GM12873 (cell line): Measurements from ENCODE around the gene RXRG.

Experiments
- CTCF ChIP-seq: IDR thresholded peaks from 2 replicates; pipeline ENCODE4 v1.5.1; 2012; ENCODE audit warnings: low read depth, mild to moderate bottlenecking, moderate library complexity, low read length, control low read depth; ENCODE audit not compliant: insufficient read depth; ENCODE audit errors: missing control alignments

RXRG gene

GRCh38 chr1:165424454-165425216 lies 20.3 kb downstream of the RXRG start:
- no peak for TF ChIP-seq CTCF

GRCh38 chr1:165423136-165423535 lies 21.8 kb downstream of the RXRG start:
- no peak for TF ChIP-seq CTCF

- TF ChIP-seq CTCF: no peak
These were observed 24.3 kb downstream of the RXRG start for GRCh38 chr1:165420655-165421054.

- no peak for TF ChIP-seq CTCF
These were observed 25.1 kb downstream of the RXRG start for GRCh38 chr1:165419839-165420238.

GRCh38 chr1:165418195-165418594 lies 26.7 kb downstream of the RXRG start:
- TF ChIP-seq CTCF: no peak

GRCh38 chr1:165416876-165417275 lies 28.1 kb downstream of the RXRG start:
- TF ChIP-seq CTCF: no peak

GRCh38 chr1:165415068-165415467 lies 29.9 kb downstream of the RXRG start:
- TF ChIP-seq CTCF: no peak
